Measurements from ENCODE around the gene GK2.

Gene GK2

GRCh38 chr4:79408063-79408462, at the start of gene GK2:
Gene GK2 (minus strand): TSS chr4:79408228. CDS start chr4:79408200, 28 bp downstream.
- no peak for DNase-seq

GRCh38 chr4:79455216-79455615, 47.2 kb upstream of the GK2 start:
- no peak for DNase-seq

- no peak for DNase-seq
These were observed 46.6 kb upstream of the GK2 start for GRCh38 chr4:79454656-79455055.

GRCh38 chr4:79450053-79450452, 42.0 kb upstream of the GK2 start:
- DNase-seq: no peak

- no peak for DNase-seq
These were observed 38.1 kb upstream of the GK2 start for GRCh38 chr4:79446145-79446544.

GRCh38 chr4:79445371-79445781, 37.3 kb upstream of the GK2 start:
- DNase-seq: peak; percentile 63

- DNase-seq: no peak
These were observed 34.4 kb upstream of the GK2 start for GRCh38 chr4:79442422-79442821.

- no peak for DNase-seq
These were observed 31.5 kb upstream of the GK2 start for GRCh38 chr4:79439489-79439888.

GRCh38 chr4:79431839-79432238, 23.8 kb upstream of the GK2 start:
- no peak for DNase-seq

- no peak for DNase-seq
These were observed 21.3 kb upstream of the GK2 start for GRCh38 chr4:79429113-79429903.

GRCh38 chr4:79426989-79427388, 19.0 kb upstream of the GK2 start:
- DNase-seq: no peak

GRCh38 chr4:79425586-79425985, 17.6 kb upstream of the GK2 start:
- DNase-seq: no peak

- DNase-seq: no peak
These were observed 13.5 kb upstream of the GK2 start for GRCh38 chr4:79421483-79421882.

- DNase-seq: no peak
These were observed 5.9 kb upstream of the GK2 start for GRCh38 chr4:79413886-79414285.

- DNase-seq: peak; percentile 12
These were observed 5.2 kb upstream of the GK2 start for GRCh38 chr4:79413032-79413885.

GRCh38 chr4:79404666-79405065, 3.4 kb downstream of the GK2 start:
- no peak for DNase-seq

- no peak for DNase-seq
These were observed 4.7 kb downstream of the GK2 start for GRCh38 chr4:79403356-79403755.

- no peak for DNase-seq
These were observed 5.6 kb downstream of the GK2 start for GRCh38 chr4:79402332-79402851.

GRCh38 chr4:79399076-79399475, 9.0 kb downstream of the GK2 start:
- no peak for DNase-seq

GRCh38 chr4:79397951-79398350, 10.1 kb downstream of the GK2 start:
- no peak for DNase-seq

- DNase-seq: no peak
These were observed 11.2 kb downstream of the GK2 start for GRCh38 chr4:79396794-79397193.

GRCh38 chr4:79395841-79396240, 12.2 kb downstream of the GK2 start:
- no peak for DNase-seq

GRCh38 chr4:79390890-79391289, 17.1 kb downstream of the GK2 start:
- no peak for DNase-seq

GRCh38 chr4:79385641-79386040, 22.4 kb downstream of the GK2 start:
- no peak for DNase-seq

Data from NCI-H345 (cell line).